Stimulated activated CD4-positive, alpha-beta T cell treated with anti-CD3 and anti-CD28 coated beads, Interleukin-12 subunit alpha, Interleukin-12 subunit beta, amount 100 ng/mL, for 24 hours (primary cell): Measurements from ENCODE around the gene XAF1.
"Not testable (repeated sequence)": the region's sequence is repeated elsewhere in the genome, so short reads cannot be mapped to it uniquely, and the experiment has no call there.

Experiments used
- DNase-seq, 2 experiments: peaks; one replicate each; pipeline ENCODE4 v3.0.0-alpha.2; 2020; ENCODE audit warnings: low read depth in 2 of 2

XAF1 gene, protein sequence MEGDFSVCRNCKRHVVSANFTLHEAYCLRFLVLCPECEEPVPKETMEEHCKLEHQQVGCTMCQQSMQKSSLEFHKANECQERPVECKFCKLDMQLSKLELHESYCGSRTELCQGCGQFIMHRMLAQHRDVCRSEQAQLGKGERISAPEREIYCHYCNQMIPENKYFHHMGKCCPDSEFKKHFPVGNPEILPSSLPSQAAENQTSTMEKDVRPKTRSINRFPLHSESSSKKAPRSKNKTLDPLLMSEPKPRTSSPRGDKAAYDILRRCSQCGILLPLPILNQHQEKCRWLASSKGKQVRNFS

DNA sequence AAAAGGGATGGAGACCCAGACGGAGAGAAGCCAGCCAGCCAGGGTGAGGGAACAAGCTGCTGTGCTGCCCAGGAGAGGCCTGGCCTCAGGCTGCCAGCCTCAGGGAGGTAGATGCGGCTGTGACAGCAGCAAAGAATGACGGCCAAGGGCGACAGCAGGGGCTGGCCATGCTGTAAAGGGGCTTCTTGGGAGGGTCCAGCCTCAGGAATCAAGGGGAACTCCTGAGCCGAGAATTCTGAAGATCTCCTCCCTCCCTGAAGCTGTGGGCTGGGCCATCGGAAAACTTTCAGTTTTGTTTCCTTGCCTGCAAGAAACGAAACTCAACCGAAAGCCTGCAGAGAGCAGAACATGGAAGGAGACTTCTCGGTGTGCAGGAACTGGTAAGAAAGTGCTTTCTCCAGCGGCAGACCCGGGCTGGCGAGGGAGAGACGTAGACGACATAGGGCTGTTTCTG, at the start of gene XAF1:
XAF1 (plus strand) TSS at position 316 of the 454 bp plus-strand sequence; CDS start at position 349, 33 bp downstream.
- peak; percentile 17 to 29 for DNase-seq

DNA sequence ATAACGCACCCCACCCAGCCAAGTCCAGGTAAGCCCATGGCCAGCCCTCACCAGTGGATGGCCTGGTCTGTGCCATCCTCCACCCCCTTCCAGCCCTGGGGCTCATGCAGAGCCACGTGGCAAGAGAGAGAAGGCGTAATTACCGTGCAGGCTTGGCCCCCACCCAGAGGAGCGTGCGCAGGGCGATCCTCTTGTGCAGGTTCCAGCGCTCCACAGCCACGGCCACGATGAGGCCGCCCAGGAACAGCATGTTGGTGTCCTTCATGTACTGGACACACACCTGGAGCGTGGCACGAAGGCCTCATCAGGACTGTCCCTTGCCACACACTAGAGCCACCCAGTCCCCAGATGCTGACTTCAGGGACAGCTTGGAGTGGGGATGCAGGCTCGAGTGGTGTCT, 49.3 kb upstream of the XAF1 start:
- no peak for DNase-seq

DNA sequence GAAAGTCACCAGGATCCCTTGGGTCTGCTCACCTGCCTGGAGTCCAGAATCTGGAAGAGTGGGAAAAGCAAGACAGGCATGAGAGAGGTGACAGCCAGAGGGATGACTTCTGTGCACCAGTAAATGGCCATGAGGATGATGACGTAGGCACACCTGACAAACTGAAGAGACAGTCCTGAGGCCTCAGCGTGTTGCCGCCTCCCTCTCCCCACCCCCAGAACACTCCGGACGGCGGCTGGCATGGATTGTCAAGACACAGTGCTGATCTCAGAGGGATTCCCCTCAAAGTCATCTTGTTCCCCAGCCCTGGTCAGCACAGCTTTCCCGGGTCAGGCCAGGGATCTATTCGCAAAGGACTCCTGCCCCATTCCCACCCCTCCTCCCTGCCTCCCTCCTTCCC, 48.9 kb upstream of the XAF1 start:
- no peak for DNase-seq

DNA sequence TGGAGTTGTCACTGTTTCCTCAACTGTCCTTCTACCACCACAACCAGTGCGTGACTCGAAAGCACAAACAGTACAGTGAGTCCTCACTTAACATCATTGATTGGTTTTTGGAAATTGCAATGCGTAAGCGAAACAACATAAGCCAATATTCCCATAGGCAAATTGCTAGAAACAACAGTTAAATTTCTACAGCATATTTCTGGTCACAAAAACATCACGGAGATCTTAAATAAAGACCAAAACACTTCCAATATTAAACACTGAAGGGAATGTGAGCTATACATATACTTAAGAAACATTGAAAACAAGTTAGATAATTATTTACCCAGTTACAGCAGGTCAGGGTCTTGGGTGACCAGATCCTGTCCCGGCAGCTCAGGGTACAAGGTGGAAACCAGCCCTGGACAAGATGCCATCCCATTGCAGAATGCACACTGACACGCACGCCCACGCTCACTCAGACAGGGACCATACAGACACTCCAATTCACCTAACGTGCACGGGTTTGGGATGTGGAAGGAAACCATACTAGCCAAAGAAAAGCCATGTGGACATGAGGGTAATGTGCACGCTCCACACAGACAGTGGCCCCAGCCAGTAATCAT, 47.4 kb upstream of the XAF1 start:
- no peak for DNase-seq

DNA sequence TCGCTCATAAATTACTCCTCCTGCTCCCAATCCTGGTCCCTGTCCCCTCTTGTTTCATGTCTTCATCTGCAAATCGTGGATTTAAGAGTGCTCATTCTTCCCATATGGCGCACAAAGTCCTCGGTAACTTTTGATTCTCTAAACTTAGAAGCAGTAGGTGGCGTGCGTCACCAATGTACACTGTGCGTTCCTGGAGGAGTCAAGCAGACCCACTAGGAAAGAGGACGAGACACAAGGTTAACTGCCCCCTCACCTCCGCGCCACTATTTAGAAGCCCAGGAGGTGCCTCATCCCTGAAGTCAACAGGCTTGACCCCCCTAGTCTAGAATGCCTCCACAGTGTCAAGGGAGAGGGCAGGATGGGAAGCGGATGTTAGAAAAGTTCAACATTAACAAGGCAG, 45.5 kb upstream of the XAF1 start:
- DNase-seq = no peak

DNA sequence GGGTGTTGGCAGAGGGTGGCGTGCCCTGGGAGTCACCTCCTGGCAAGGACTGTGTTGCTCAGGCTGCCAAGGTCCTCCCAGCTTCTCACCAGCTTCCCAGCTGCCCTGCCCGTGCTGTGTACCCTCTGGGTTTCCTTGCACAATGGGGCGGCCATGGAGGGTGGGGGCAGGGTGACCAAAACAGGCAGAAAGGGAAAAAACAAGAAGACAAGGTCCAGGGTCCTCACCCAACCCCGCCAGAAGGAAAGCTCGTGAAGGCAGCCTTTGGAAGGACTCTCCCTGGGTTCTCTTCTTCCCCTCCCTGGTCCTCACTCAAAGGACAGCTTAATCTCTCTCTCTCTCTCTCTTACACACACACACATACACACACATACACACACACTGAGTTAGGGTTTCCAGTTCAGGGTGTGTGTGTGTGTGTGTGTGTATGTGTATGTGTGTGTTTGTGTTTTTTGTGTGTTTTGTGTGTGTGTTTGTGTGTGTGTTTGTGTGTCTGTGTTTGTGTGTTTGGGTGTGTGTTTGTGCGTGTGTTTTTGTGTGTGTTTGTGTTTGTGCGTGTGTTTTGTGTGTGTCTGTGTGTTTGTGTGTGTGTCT, 44.7 kb upstream of the XAF1 start:
- no peak for DNase-seq

DNA sequence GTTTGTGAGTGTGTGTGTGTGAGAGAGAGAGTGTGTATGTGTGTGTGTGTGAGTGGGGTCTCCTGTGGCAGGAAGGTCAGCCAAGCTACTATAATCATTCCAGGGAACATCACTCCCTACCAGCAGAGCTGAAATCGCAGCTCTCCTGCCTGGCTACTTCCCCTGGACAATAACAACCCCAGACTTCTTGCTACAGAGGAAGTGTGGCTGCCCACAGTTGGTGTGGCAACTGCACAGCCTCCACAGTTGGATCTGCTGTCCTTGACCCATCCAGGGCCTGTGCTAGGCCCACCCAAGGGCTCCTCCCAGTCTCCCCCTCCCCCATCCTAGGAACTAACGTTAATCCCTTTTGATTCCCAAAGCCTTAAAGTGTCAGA, 44.2 kb upstream of the XAF1 start:
- DNase-seq = no peak

DNA sequence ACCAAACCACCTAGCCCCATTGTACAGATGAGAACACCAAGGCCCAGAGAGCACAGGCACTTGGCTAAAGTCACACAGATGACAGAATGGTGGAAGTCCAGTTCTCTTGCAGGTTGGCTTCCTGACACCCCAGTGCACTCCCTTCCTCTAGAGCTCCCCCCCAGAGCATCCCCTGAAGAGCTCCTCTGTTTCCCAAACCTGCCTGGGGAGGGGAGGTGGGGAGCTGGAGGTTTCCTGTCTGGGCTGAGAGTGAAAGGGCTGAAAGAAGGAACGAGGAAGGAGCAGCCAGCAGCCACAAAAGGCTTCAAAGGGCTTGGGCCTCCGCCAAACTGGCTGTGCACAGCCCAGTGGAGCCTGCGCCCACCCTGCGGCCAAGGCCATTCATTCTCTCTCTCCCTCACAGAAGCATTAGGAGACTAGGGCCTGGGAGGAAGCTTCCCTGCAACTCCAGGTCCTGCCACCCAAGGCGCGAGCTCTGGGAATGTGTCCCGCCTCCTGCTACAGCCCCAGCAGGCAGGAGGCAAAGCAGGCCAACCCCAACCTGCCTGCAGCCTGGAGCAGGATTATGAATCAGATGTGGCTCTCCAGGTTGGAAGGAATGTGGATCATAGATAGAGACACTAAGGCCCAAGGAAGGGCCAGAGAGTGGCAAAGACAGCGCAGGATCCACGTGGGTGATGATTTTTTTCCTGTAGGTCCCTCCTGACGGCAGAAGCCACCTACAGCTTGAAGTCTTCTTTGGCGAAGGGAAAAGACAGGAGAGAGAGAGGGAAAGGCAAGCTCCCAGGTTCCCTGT, 43.6 kb upstream of the XAF1 start:
- no peak for DNase-seq

DNA sequence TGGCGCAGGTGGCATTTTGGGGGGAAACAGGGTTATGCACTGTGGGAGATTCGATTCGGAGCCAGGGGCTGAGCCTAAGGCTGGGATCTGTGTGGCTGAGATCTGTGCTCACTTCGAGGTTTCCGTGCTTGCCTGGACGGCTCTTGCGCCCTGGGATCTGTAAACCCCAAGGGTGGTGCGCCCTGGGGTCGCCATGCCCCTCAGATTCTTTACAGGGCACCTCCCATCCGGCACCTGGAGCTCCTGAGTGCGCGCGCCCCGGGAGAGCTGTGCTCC, 43.1 kb upstream of the XAF1 start:
- DNase-seq = no peak

DNA sequence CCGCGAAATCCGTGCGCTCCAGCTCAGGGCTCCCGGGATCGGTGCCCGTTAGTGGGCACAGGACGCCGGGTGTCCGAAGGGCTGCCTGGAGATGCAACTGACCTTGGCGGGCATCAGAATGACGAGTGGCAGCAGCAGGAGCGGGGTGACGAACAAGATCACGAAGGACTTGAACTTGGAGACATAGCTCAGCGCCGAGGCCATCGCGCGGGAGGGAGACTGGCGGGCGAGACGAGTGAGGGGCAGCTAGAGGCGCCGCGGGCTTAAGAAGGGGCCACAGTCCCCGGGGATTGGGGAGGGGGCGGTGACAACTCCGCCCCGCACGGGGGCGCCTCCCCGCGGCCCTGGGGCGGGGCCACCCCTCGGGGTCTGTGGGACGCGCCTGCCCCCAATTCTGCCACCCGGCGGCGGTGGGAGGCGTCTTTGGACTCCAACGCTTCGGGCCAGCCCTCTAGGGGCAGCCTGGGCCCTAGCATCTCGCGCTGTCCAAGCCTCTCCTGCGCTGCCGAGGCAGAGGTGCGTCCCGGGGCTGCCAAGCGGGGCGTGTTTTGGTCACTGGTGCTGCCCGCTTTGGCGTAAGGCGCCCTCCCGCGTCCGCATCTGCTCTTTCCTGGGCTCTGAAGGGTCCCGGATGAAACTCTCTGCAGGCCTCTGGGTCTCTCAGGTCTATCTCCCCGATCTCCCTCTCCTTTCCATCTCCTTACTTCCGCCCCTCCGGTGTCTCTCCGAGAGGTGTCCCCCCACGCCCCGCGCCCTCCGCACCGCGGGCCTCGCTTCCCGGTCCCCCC, 42.5 kb upstream of the XAF1 start, which contains the start of gene SLC13A5:
SLC13A5 (minus strand) TSS at position 240 of the 788 bp plus-strand sequence; CDS start at position 204, 36 bp downstream.
- no peak for DNase-seq

DNA sequence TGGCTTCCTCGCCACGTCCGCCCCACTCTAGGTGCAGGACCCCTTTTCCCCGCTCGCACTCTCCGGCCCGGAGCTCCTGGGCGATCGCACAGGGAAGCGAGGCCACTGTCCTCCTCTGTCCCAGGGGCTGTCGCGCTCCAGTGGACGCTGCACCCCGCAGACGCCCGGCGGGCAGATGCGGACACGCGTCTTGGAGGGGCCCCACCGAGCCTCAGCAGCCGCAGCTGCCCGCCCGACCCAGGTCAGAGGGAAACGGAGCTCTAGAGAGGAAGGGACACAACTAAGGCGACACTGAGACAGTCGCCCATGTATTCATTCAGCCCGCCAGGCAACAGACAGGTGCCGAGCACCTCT, 42.0 kb upstream of the XAF1 start:
- no peak for DNase-seq

DNA sequence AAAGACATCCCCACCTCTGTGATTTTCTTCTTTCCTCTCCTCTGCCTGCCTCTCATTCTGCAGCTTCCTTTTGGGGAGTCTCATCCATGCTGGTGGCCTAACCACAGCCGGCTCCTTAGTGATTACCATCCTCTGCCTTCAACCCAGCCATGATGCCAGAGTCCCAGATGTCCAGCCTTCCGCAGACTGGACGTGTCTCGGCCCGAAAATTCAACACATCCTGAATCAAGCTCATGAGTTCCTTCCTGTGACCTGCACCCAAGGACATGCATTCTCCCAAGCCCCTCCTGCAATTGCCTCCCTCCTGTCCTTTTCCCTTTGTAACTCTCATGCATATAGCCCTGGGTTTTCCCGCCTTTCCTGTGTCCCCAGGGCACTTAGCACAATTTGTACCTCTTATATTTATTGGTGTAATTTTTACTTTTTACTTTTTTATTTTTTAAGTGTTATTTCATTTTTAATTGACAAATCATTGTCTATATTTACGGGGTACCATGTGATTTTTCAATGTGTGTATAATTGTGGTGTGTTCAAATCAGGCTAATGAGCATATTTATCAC, 41.5 kb upstream of the XAF1 start:
- no peak for DNase-seq

DNA sequence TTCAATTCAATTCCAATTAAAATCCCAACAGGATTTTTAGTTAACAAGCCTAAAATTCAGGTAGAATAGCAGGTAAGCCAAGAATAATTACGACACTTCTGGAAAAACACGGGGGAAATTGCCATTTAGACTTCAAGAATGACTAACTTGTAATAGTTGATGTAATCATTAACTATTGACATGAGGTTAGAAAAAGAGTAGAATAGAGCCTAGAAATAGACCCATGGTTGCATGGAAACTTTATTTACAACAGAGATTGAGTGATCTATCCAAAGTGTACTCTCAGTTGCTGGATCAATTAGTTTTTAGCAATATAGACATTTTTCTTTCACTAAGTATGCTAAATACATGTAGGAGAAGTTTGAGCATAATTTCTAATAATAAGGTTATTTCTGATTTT, 39.1 kb upstream of the XAF1 start:
- no peak for DNase-seq

DNA sequence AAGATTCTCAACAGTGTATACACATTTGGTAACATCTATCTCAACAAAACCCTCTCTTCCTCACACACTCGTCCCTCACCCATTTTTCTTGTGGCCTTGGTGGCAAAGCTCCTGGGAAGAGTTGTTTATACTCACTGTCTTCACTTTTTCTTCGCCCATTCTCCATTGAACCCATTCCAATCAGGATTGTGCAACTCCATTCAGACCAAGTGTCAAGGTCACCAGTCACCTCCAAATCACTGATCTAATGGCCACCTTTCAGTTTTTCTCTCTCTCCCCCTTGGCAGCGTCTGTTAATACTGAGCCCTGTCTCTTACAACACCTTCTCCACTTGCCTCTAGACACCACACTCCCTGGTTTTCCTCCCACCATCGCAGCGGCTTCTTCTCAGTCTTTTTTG, 34.1 kb upstream of the XAF1 start:
- no peak for DNase-seq

DNA sequence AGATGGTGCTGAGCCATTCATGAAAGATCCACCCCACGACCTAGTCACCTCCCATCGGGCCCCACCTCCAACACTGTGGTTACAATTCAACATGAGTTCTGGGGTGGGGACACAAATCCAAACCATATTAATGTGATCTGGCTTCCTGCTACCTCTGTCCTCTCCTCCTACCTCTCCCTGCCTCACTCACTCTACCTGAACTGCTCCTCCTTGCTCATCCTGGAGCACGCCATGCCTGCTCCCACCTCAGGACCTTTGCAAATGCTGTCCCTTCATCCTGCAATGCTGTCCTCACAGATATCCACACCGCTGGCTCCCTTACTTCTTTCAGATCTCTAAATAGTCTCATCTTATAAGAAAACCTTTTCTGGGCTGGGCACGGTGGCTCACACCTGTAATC, 31.8 kb upstream of the XAF1 start:
- no peak for DNase-seq

DNA sequence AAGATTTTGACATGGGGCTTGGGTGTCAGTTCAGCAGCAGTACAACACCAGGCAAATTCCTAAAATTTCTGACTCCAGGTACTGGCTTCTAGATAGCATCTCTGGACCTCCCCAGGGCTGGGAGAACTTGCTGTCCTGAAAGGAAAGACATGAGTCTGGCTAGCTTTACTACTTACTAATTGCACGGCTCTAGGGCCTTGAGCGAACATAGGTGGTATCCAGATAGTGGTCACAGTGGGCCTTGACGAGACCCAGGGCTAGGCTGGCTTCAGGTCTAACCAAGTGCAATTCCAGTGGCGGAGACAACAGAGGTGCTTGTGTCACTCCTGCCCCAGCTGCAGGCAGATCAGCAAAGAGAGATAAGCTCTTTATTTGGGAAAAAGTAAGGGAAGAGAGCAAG, 26.3 kb upstream of the XAF1 start:
- DNase-seq = no peak

DNA sequence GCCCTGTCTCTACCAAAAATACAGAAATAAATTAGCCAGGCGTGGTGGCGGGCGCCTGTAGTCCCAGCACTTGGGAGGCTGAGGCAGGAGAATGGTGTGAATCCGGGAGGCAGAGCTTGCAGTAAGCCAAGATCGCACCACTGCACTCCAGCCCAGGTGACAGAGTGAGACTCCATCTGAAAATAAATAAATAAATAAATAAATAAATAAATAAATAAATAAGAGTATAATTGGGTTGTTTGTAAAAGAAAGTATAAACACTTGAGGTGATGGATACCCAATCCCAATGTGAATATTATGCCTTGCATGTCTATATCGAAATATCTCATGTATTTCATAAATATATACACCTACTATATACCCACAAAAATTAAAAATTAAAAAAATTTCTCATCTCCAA, 9.2 kb upstream of the XAF1 start:
- DNase-seq = not testable (repeated sequence)

DNA sequence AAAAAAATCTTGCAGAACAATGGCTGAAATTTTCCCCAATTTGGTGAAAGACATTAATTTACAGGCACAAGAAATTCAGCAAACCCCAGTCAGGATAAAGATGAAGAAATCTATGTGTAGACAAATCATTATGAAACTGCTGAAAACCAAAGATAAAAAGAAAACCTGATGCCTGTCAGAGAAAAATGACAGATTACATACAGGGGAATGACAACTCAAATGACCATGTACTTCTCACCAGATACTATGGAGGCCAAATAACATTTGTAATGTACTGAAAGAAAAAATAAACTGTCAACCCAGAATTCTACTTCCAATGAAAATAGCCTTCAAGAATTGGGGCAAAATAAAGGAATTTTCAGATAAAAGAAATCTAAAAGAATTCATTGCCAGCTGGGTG, 7.2 kb upstream of the XAF1 start:
- DNase-seq = no peak

DNA sequence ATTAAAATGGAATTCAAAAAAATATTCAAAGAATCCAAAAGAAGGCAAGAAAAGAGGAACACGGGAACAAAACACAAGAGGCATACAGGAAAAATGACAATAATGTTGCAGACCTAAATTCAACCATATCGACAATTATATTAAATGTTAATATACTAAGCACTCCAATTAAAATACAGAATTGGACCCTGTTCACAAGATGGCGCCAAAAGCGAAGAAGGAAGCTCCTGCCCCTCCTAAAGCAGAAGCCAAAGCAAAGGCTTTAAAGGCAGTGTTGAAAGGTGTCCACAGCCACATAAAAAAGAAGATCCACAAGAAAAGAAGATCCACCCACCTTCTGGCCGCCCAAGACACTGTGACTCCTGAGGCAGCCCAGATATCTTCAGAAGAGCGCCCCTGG, 6.3 kb upstream of the XAF1 start:
- DNase-seq = no peak

DNA sequence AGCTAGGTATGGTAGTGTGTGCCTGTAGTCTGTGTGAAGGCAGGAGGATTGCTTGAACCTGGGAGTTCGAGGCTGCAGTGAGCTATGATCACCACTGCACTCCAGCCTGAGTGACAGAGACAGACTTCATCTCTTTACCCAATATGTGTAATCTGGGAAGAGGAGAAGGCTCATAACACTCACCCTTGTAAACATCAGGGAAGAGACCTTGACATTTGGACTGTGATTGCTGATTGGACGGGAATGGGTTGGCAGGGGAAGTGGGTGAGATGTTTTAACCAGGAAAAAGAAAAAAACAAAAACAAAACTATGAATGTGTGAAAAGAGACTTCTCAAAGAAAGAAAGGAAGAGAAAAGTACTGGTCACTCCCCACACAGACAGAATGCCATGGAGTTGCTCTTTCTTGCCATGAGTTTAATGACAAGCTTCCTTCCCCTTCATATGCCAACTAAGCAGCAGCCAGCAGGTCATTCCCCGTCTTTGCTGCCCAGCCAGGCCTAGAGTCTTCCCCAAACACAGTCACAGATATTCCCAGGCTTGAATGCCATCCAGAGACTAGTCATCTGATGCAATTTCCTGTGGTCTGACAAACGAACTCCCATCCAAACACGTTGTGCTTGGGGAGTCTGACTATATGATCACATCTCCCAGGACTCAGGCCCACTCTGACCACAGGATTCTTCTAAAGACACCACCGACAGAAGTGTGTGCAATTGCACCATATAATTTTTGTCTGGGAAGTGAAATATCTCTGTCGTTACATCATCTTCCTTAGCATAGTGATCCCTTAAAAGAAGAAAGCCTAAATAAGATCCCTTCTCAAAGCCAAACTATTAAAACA, 3.6 kb upstream of the XAF1 start:
- DNase-seq = no peak

DNA sequence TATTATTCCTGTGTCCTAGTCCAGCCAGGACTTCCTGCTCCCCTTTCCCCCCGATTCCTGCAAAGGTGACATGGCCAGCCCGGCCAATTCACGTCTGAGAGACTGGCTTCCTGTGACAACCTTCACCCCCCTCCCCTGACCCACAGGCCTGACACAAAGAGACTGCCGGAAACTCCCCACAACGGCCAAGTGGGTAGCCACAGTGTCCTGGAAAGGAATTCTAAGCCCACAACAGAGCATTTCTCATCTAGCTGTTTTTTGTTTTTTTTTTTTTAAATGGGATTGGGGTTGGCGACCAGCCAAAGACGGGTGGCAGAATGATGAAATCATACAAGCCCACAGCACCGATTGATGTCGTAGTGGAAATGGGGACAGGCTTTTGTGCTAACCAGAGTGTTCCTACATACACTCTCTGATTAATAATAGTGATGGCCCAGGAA, 2.8 kb upstream of the XAF1 start:
- DNase-seq = peak in 1 of 2 experiments; percentile 26
